ENCODE results near the gene ATAD3A. TPM values are rescaled to one million over a fixed set of nuclear protein-coding genes. Genes with fewer than 3 reads are reported as not detected.

Gene ATAD3A
- total and polyA plus RNA-seq, 2 of the 4 experiments (the other 2 are of a cell fraction), result 27.2 to 34.0 TPM

- Histone ChIP-seq H3K18ac (ENCODE audit: low read depth, low read length) (no peak overlapping the region), H3K9ac (ENCODE audit: low read depth, low read length) (no peak overlapping the region), H3K4me3 (ENCODE audit: insufficient read depth, low read depth, low read length) (no peak overlapping the region), H3K56ac (ENCODE audit: extremely low read depth, insufficient read depth, low read length) (no peak overlapping the region), H3K4me1 (ENCODE audit: control insufficient read depth, insufficient read depth, low read length) (peaks cover 5% of the 10 kb centered on the region; the same call in 1 of the 2 replicates), H2AK9ac (replicated peaks; ENCODE audit: low read depth, low read length, poor library complexity) (no peak overlapping the region), H2BK15ac (ENCODE audit: low read depth, low read length) (no peak overlapping the region), H2BK5ac (ENCODE audit: low read depth, low read length, poor library complexity, severe bottlenecking) (no peak overlapping the region), H3K9me1 (ENCODE audit: insufficient read depth, low read length) (peaks cover 10% of the 10 kb centered on the region), H3K4ac (ENCODE audit: low read depth, low read length) (no peak overlapping the region), H2BK20ac (ENCODE audit: low read depth, low read length) (no peak overlapping the region), H4K91ac (ENCODE audit: insufficient read depth, low read depth, low read length) (no peak overlapping the region), H3K4me2 (ENCODE audit: low read depth, low read length) (no peak overlapping the region), H2BK120ac (ENCODE audit: low read depth, low read length) (no peak overlapping the region), H4K20me1 (ENCODE audit: insufficient read depth, low read length) (peaks cover 46% of the 10 kb centered on the region), H3K9me3 (ENCODE audit: control insufficient read depth, insufficient read depth, low read length) (no peaks in the 10 kb centered on the region), H3K36me3 (ENCODE audit: control insufficient read depth, insufficient read depth, low read length) (peaks cover 41% of the 10 kb centered on the region), H3K27me3 (ENCODE audit: control insufficient read depth, insufficient read depth, low read length) (no peaks in the 10 kb centered on the region), H4K8ac (ENCODE audit: low read depth in 2 of 2, low read length in 2 of 2) (no peak overlapping the region), H2AFZ (replicated peaks; ENCODE audit: low read length, poor library complexity) (no peak overlapping the region), H3K14ac (replicated peaks; ENCODE audit: low read depth, low read length) (no peak overlapping the region), H3K79me1 (ENCODE audit: low read depth in 1 of 2, low read length in 2 of 2) (peaks cover 11 to 71% of the 10 kb centered on the region in 2 experiments), H4K5ac (ENCODE audit: low read depth, low read length) (no peak overlapping the region), H3K23ac (ENCODE audit: low read depth, low read length) (no peak overlapping the region), H3K27ac (ENCODE audit: insufficient read depth, low read length) (no peak overlapping the region), H2AK5ac (ENCODE audit: low read depth, low read length) (no peak overlapping the region)
- no peak for DNase-seq
- ChIA-PET POLR2A (ENCODE audit: unreplicated experiment) (no interaction called here), CTCF (no interaction called here)
- no TSS peak for BruUV-seq (replicated peaks)
- no peak for ATAC-seq (ENCODE audit: low read depth)
- intact Hi-C loops (cut with micrococcal nuclease) (no loop called here), dilution Hi-C loops (cut with HindIII; ENCODE audit: low sequenced_read_pairs, unreplicated experiment) (no loop called here), in situ Hi-C loops (cut with MboI; ENCODE audit: low sequenced_read_pairs) (no loop called here)
- no peak for TF ChIP-seq BHLHE40 (IDR thresholded peaks at IDR 0.05; ENCODE audit: low read depth, low read length)
- no peak for TF ChIP-seq RAD21 (IDR thresholded peaks at IDR 0.05; ENCODE audit: low read length)
- TF ChIP-seq CEBPB (IDR thresholded peaks at IDR 0.05; ENCODE audit: low read depth, low read length), result no peak
- TF ChIP-seq RCOR1 (IDR thresholded peaks at IDR 0.05; ENCODE audit: insufficient replicate concordance, low read length), result no peak
- TF ChIP-seq MXI1 (IDR thresholded peaks at IDR 0.05; ENCODE audit: borderline replicate concordance, low read depth, low read length), result no peak
- TF ChIP-seq CTCF (conservative IDR thresholded peaks at IDR 0.05; ENCODE audit: low read depth, low read length), result no peak
- TF ChIP-seq CHD1 (IDR thresholded peaks at IDR 0.05; ENCODE audit: low read depth, low read length), result no peak
- 89% methylated on average over 14 of the region's 17 CpGs; no CpG with 5 or more reads in 1 of the 2 experiments for WGBS, 2 experiments (ENCODE audit: extremely low coverage in 2 of 2, insufficient read length in 1 of 2)
Observed at GRCh38 chr1:1559066-1559465, 47.1 kb downstream of the ATAD3A start.

All from IMR-90 (cell line).